GM18520 (cell line): ENCODE data around the gene SULT6B1.
"Not testable (repeated sequence)": the region's sequence is repeated elsewhere in the genome, so short reads cannot be mapped to it uniquely, and the experiment has no call there.

Source experiments
- ATAC-seq: cut with Tn5 transposase; IDR thresholded peaks from one replicate; pipeline ENCODE4 v1.9.1; 2021; ENCODE audit not compliant: unreplicated experiment

The SULT6B1 gene

GRCh38 chr2:37188570-37188969, at the start of gene SULT6B1:
SULT6B1 (minus strand) TSS chr2:37188670; CDS start chr2:37188640, 30 bp downstream.
- no peak for ATAC-seq

- no peak for ATAC-seq
Measured at GRCh38 chr2:37232131-37232933, 43.9 kb upstream of the SULT6B1 start.

- ATAC-seq = peak; percentile 91
Measured at GRCh38 chr2:37231241-37232130, 43.0 kb upstream of the SULT6B1 start, which contains the start of the genes CEBPZ and NDUFAF7. CEBPZ (minus strand) TSS chr2:37231596; CDS start chr2:37231567, 29 bp downstream. NDUFAF7 (plus strand) TSS chr2:37231658; CDS start chr2:37231706, 48 bp downstream.

- no peak for ATAC-seq
Measured at GRCh38 chr2:37230581-37230980, 42.1 kb upstream of the SULT6B1 start.

GRCh38 chr2:37228788-37229187, 40.3 kb upstream of the SULT6B1 start:
- ATAC-seq = no peak

- ATAC-seq = no peak
Measured at GRCh38 chr2:37226863-37227262, 38.4 kb upstream of the SULT6B1 start.

GRCh38 chr2:37225129-37225528, 36.7 kb upstream of the SULT6B1 start:
- not testable (repeated sequence) for ATAC-seq

- ATAC-seq = no peak
Measured at GRCh38 chr2:37224063-37224462, 35.6 kb upstream of the SULT6B1 start.

- no peak for ATAC-seq
Measured at GRCh38 chr2:37223131-37223530, 34.7 kb upstream of the SULT6B1 start.

GRCh38 chr2:37219046-37219445, 30.6 kb upstream of the SULT6B1 start:
- ATAC-seq = no peak

- ATAC-seq = no peak
Measured at GRCh38 chr2:37215250-37215649, 26.8 kb upstream of the SULT6B1 start.

- ATAC-seq = no peak
Measured at GRCh38 chr2:37211939-37212338, 23.5 kb upstream of the SULT6B1 start.

- ATAC-seq = no peak
Measured at GRCh38 chr2:37211212-37211611, 22.7 kb upstream of the SULT6B1 start.

- not testable (repeated sequence) for ATAC-seq
Measured at GRCh38 chr2:37206760-37207159, 18.3 kb upstream of the SULT6B1 start.

- no peak for ATAC-seq
Measured at GRCh38 chr2:37205689-37206341, 17.3 kb upstream of the SULT6B1 start.

GRCh38 chr2:37205071-37205661, 16.7 kb upstream of the SULT6B1 start:
- not testable (repeated sequence) for ATAC-seq

GRCh38 chr2:37203708-37204107, 15.2 kb upstream of the SULT6B1 start:
- ATAC-seq = no peak

GRCh38 chr2:37201766-37202165, 13.3 kb upstream of the SULT6B1 start:
- no peak for ATAC-seq

GRCh38 chr2:37201208-37201607, 12.7 kb upstream of the SULT6B1 start:
- no peak for ATAC-seq

- no peak for ATAC-seq
Measured at GRCh38 chr2:37198681-37199065, 10.2 kb upstream of the SULT6B1 start.
